Gastroesophageal sphincter (tissue), 3 donors: ENCODE results near the gene ATF7IP.

Experiments used
- EP300 ChIP-seq: sonication (generic); formaldehyde crosslinking; IDR thresholded peaks from one replicate; pipeline ENCODE4 v1.6.1; 2017; ENCODE audit warnings: antibody characterized with exemption, mild to moderate bottlenecking
- POLR2A ChIP-seq, 2 donors: fragments of 450-650 bp; IDR thresholded peaks; one replicate each; pipeline ENCODE4 v1.6.1; 2017; ENCODE audit warnings: antibody characterized with exemption in 2 of 2, mild to moderate bottlenecking in 2 of 2, moderate library complexity in 1 of 2
- TF ChIP-seq, protein P1 (sequence below), 4 experiments: fragments of 200-600 bp in 2 of 4; fragments of 450-650 bp in 2 of 4; sonication (generic) in 1 of 4; IDR thresholded peaks; one replicate each; pipeline ENCODE4 v1.5.1; 2017 to 2019; ENCODE audit warnings: antibody characterized with exemption in 4 of 4, mild to moderate bottlenecking in 2 of 4, moderate library complexity in 2 of 4

DNA sequence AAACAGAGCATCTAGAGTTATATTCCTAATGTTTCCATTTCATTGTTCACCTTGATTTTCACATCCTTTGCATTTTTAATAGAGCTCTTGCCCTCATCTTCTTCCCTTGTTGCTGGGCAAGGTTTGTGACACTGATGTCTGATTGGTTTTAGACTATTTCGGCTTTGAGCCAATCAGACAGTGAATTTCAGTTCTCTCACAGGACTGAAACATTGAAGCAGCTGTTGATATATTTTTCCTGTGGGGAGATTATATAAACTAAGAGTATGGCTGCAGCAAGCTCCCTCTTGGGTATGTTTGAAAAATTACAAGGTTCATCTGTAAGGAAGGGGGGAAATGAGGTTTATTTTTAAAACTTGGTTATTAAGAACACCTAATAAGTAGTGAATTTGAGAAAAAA is 51.2 kb downstream of the ATF7IP start:
- TF ChIP-seq, protein P1, sequence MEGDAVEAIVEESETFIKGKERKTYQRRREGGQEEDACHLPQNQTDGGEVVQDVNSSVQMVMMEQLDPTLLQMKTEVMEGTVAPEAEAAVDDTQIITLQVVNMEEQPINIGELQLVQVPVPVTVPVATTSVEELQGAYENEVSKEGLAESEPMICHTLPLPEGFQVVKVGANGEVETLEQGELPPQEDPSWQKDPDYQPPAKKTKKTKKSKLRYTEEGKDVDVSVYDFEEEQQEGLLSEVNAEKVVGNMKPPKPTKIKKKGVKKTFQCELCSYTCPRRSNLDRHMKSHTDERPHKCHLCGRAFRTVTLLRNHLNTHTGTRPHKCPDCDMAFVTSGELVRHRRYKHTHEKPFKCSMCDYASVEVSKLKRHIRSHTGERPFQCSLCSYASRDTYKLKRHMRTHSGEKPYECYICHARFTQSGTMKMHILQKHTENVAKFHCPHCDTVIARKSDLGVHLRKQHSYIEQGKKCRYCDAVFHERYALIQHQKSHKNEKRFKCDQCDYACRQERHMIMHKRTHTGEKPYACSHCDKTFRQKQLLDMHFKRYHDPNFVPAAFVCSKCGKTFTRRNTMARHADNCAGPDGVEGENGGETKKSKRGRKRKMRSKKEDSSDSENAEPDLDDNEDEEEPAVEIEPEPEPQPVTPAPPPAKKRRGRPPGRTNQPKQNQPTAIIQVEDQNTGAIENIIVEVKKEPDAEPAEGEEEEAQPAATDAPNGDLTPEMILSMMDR (IDR thresholded peaks at IDR 0.05) = no peak
- TF ChIP-seq POLR2A (IDR thresholded peaks at IDR 0.05) = no peak
- no peak for TF ChIP-seq EP300
